Measurements from ENCODE around the gene NKTR.

The NKTR gene

DNA sequence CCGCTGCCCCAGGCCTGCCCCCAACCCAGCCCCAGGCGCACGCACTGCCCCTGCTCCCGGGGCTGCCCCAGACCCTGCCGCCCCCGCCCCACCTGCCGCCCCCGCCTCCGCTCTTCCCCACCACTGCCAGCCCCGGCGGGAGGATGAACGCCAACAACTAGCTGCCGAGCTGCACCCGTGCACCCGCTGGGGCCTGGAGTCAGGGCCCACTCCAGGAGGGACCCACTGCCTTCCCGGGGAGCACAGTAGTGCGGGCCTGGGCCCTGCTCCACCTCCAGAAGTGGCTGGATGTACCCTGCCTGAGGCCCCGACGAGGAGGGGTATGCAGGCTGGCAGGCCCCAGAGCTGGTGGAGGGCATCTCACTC is 63.9 kb downstream of the NKTR start:
- DNase-seq: no peak
- Histone ChIP-seq H3K9ac (ENCODE audit: low read length) (no peak overlapping the region), H3K27ac (ENCODE audit: low read length) (no peak overlapping the region), H3K36me3 (replicated peaks; ENCODE audit: insufficient read depth, low read length) (no peaks in the 10 kb centered on the region), H3K9me2 (replicated peaks; ENCODE audit: insufficient read depth, low read length) (no peaks in the 10 kb centered on the region), H3K79me2 (ENCODE audit: low read length) (no peaks in the 10 kb centered on the region), H3F3A (ENCODE audit: insufficient read depth, low read length) (no peaks in the 10 kb centered on the region), H3K4me3 (ENCODE audit: low read length) (no peak overlapping the region), H3K4me2 (ENCODE audit: low read depth, low read length) (no peak overlapping the region), H2AFZ (ENCODE audit: low read length) (no peak overlapping the region), H3K9me3 (replicated peaks; ENCODE audit: insufficient read depth, low read length) (no peaks in the 10 kb centered on the region), H4K20me1 (ENCODE audit: insufficient read depth, low read length) (no peaks in the 10 kb centered on the region), H3K27me3 (replicated peaks; ENCODE audit: insufficient read depth, low read length) (no peaks in the 10 kb centered on the region), H3K4me1 (ENCODE audit: low read length) (no peaks in the 10 kb centered on the region)
- TF ChIP-seq EZH2phosphoT487 (IDR thresholded peaks at IDR 0.05; ENCODE audit: low read length) (no peak), EZH2 (optimal IDR thresholded peaks at IDR 0.05; ENCODE audit: low read depth, low read length) (no peak), CTCF (IDR thresholded peaks at IDR 0.05; ENCODE audit: low read length) (no peak)

DNA sequence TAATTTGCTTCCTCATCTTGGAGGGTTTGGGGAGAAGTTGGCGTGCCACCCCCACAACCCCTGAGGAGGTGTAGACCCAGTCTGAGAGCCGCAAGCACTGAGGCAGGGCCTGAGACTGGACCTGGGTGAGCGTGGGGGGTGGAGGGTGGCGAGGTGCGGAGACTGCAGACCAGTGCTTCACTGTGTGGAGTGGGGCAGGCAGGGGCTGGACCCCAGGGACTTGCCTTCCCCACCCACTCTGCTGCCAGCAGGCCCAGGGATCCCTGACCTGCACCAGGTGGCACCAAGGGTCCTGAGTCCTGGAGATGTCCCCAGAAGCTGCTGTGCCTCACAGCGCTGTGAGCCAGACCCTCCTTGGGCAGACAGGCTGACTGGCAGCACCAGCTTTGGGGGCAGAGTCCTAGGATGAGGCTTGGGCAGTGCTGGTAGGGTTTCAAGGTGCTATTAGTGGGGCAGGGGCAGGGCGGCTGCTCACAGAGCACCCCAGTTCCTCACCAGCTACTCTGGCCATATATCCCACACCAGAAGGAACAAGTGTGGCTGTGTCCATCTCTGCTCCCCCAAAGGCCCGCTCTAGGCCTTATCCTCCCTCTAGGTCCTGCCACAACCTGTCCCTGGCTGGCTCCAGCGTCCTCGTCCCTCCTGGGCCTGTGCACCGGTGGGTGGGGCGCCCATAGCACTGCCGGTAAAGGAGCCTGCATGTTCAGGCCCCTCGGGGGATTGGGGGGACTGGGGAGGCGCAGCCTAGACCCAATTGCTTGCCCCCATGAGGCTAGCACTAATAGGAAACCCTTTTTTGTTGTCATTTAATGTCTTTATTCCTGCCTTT is 64.8 kb downstream of the NKTR start:
- Histone ChIP-seq H3K4me2 (ENCODE audit: low read depth, low read length) (no peak overlapping the region), H3K79me2 (ENCODE audit: low read length) (no peaks in the 10 kb centered on the region), H3K36me3 (replicated peaks; ENCODE audit: insufficient read depth, low read length) (no peaks in the 10 kb centered on the region), H3K9me2 (replicated peaks; ENCODE audit: insufficient read depth, low read length) (no peaks in the 10 kb centered on the region), H3K27me3 (replicated peaks; ENCODE audit: insufficient read depth, low read length) (no peaks in the 10 kb centered on the region), H3F3A (ENCODE audit: insufficient read depth, low read length) (no peaks in the 10 kb centered on the region), H3K4me1 (ENCODE audit: low read length) (no peaks in the 10 kb centered on the region), H3K27ac (ENCODE audit: low read length) (no peak overlapping the region), H4K20me1 (ENCODE audit: insufficient read depth, low read length) (no peaks in the 10 kb centered on the region), H3K9me3 (replicated peaks; ENCODE audit: insufficient read depth, low read length) (no peaks in the 10 kb centered on the region), H3K9ac (ENCODE audit: low read length) (no peak overlapping the region), H3K4me3 (ENCODE audit: low read length) (no peak overlapping the region), H2AFZ (ENCODE audit: low read length) (no peak overlapping the region)
- TF ChIP-seq EZH2phosphoT487 (IDR thresholded peaks at IDR 0.05; ENCODE audit: low read length) (no peak), CTCF (IDR thresholded peaks at IDR 0.05; ENCODE audit: low read length) (no peak), EZH2 (optimal IDR thresholded peaks at IDR 0.05; ENCODE audit: low read depth, low read length) (no peak)
- DNase-seq: no peak

DNA sequence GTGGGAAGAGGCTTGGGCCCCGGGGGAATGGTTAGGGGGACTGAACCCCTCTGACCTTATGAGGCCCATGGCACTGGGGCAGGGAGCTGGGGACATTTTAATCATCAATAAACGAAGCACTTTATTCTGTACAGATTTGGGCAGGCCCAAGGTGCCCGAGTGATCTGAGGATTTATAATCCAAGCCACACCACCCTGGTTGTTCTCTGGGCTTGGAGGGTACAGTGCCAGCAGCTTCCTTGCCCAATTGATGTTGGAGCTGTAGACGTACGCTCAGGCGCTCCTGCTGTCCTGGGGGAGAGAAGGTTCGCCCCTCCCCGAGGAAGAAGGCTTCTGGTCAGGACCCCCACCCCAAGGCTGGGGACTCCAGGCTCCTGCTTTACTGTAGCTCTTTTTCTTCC is 65.5 kb downstream of the NKTR start:
- no peak overlapping the region for H3K4me3 ChIP-seq (ENCODE audit: low read length)
- H3K36me3 ChIP-seq (replicated peaks; ENCODE audit: insufficient read depth, low read length): no peaks in the 10 kb centered on the region
- H3K9me2 ChIP-seq (replicated peaks; ENCODE audit: insufficient read depth, low read length): no peaks in the 10 kb centered on the region
- H2AFZ ChIP-seq (ENCODE audit: low read length): no peak overlapping the region
- no peak overlapping the region for H3K9ac ChIP-seq (ENCODE audit: low read length)
- no peaks in the 10 kb centered on the region for H3K9me3 ChIP-seq (replicated peaks; ENCODE audit: insufficient read depth, low read length)
- no peaks in the 10 kb centered on the region for H3F3A ChIP-seq (ENCODE audit: insufficient read depth, low read length)
- H3K27ac ChIP-seq (ENCODE audit: low read length): no peak overlapping the region
- H3K4me1 ChIP-seq (ENCODE audit: low read length): no peaks in the 10 kb centered on the region
- H3K4me2 ChIP-seq (ENCODE audit: low read depth, low read length): no peak overlapping the region
- TF ChIP-seq EZH2 (optimal IDR thresholded peaks at IDR 0.05; ENCODE audit: low read depth, low read length): no peak
- TF ChIP-seq EZH2phosphoT487 (IDR thresholded peaks at IDR 0.05; ENCODE audit: low read length): no peak
- TF ChIP-seq CTCF (IDR thresholded peaks at IDR 0.05; ENCODE audit: low read length): no peak
- DNase-seq: no peak
- H4K20me1 ChIP-seq (ENCODE audit: insufficient read depth, low read length): no peaks in the 10 kb centered on the region
- H3K79me2 ChIP-seq (ENCODE audit: low read length): no peaks in the 10 kb centered on the region
- H3K27me3 ChIP-seq (replicated peaks; ENCODE audit: insufficient read depth, low read length): no peaks in the 10 kb centered on the region
